CD4-positive, alpha-beta T cell treated with Interleukin-6 at 100 ng/mL for 8 hours (primary cell): Measurements from ENCODE around the gene KDM2A.
"Not testable (repeated sequence)": the region's sequence is repeated elsewhere in the genome, so short reads cannot be mapped to it uniquely, and the experiment has no call there.

Source experiments
- DNase-seq: peaks from one replicate; pipeline ENCODE4 v3.0.0-alpha.2; 2020; ENCODE audit warnings: mixed read lengths, low spot score

The KDM2A gene

GRCh38 chr11:67168911-67169310, 49.8 kb downstream of the KDM2A start:
- not testable (repeated sequence) for DNase-seq

- no peak for DNase-seq
Measured at GRCh38 chr11:67174311-67174710, 55.2 kb downstream of the KDM2A start.

DNA sequence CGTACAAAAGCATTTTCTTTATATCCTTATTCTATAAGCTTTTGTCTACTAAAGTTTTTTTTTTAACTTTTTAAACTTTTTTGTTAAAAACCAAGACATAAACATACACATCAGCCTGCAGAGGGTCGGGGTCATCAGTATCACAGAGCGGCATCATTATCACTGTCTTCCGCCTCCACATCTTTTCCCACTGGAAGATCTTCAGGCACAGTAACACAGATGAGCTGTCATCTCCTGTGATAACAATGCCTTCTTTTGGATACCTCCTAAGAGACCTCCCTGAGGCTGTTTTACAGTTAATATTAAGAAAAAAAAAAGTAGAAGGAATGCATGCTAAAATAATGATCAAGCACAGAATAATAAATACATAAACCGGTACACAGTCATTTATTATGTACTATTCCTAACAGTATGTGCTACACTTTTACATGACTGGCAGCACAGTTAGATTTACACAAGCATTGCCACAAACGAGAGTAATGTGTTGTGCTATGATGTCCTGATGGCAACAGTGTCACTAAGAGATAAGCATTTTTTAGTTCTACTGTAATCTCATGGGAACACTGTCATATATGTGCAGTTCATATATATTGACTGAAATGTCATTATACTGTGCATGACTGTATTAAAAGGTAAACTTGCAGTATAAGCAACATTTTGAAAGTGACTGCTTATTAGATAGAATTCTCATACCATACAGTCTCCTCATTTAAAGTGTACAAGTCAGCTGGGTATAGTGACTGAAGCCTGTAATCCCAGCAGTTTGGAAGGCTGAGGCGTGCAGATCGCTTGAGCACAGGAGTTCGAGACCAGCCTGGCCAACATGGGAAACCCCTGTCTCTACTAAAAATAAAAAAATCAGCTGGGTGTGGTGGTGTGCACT, 58.6 kb downstream of the KDM2A start:
- DNase-seq = no peak

DNA sequence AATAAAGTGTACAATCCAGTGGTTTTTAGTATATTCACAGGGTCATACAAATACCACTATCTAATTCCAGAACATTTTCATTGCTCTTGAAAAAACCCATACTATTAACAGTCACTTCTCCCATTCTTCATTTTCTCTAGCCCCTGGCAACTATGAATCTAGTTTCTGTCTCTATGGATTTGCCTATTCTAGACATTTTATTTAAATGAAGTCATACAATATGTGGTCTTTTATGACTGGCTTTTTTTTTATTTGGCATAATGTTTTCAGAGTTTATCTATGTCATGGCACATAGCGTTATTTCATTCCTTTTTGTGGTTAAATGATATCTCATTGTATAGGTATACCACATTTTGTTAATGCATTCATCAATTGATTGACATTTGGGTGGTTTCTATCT, 59.4 kb downstream of the KDM2A start:
- DNase-seq = no peak

DNA sequence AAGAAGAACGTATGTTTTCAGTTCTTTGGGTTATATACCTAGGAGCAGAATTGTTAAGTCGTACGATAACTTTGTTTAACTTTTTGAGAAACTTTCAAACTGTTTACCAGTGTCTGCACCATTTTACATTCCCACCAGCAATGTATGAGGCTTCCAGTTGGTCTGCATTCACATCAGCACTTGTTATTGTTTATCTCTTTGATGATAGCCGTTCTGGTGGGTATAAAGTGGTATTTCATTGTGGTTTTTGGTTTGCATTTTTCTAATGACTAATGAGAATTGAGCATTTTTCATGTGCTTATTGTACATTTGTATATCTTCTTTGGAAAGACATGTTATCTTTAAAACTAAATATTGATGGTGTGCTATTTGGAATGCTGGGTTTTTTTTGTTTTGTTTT, 59.8 kb downstream of the KDM2A start:
- DNase-seq = no peak

DNA sequence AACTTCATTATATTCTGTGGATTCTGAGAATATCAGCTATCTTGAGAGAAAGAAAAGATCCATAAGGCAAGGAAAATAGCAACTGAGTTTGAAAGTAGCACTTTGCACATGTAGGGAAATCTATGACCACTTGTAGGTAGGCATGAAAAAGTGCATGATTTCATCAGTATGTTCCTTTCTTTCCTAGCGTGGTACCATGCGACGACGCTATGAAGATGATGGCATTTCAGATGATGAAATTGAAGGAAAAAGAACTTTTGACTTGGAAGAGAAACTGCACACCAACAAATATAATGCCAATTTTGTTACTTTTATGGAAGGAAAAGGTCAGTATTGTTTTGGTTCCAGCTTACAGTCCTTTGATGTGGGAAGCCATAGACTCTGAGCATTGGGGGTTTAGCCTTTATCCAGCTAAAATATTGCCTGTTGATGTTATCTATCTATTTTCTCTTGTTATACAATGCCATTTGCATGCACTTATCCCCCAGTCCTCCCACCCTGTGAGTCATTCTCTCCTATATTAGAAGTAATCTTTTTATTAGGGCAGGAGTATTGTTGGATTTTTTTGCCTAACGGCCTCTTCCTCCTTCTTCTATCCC, 60.9 kb downstream of the KDM2A start:
- DNase-seq = no peak

- no peak for DNase-seq
Measured at GRCh38 chr11:67194096-67194495, 75.0 kb downstream of the KDM2A start.

- no peak for DNase-seq
Measured at GRCh38 chr11:67195971-67196456, 77.0 kb downstream of the KDM2A start.

DNA sequence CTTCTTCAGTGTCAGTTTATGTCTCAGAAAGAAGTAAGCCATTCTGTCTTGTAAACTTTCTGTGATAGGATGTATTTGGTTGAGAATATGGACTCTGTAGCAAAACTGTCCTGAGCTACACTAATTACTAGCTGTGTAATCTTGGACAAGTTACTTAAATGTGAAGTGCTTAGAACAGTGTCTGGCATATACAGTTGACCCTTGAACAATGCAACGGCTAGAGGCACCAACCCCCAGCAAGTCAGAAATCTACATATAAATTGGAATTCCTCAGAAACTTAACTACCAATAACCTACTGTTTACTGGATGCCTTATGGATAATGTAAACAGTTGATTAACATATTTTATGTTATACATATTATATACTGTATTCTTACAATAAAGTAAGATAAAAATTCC, 78.5 kb downstream of the KDM2A start:
- DNase-seq = no peak

DNA sequence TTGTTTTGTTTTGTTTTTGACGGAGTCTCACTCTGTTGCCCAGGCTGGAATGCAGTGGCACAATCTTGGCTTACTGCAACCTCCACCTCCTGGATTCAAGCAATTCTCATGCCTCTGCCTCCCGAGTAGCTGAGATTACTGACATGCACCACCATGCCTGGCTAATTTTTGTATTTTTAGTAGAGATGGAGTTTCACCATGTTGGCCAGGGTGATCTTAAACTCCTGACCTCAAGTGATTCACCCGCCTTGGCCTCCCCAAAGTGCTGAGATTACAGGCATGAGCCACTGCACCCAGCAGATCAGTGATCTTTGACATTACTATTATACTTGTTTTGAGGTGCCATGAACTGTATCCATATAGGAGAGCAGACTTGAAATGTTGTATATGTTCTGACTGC, 79.7 kb downstream of the KDM2A start:
- DNase-seq = not testable (repeated sequence)

- no peak for DNase-seq
Measured at GRCh38 chr11:67199751-67200150, 80.7 kb downstream of the KDM2A start.

- no peak for DNase-seq
Measured at GRCh38 chr11:67202028-67202427, 83.0 kb downstream of the KDM2A start.

GRCh38 chr11:67204822-67205221, 85.8 kb downstream of the KDM2A start:
- DNase-seq = no peak

GRCh38 chr11:67209222-67209621, 90.2 kb downstream of the KDM2A start:
- DNase-seq = not testable (repeated sequence)

- no peak for DNase-seq
Measured at GRCh38 chr11:67211656-67212436, 92.8 kb downstream of the KDM2A start.

DNA sequence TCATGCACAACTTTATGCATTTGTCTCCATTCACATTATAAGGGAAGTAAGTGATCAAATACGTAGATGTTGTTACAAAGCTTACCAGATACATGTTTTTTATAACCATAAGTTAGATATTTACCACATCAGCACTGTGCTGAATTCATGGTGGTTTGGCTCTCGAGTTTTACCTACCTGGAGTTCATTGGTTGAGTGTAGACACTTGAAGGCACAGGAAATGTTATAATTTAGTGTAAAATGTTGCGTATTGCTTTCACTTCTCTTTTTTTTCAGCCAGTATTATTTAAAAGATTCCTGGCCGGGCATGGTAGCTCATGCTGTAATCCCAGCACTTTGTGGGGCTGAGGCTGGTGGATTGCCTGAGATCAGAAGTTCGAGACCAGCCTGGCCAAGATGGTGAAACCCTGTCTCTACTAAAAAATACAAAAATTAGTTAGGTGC, 94.1 kb downstream of the KDM2A start:
- no peak for DNase-seq

DNA sequence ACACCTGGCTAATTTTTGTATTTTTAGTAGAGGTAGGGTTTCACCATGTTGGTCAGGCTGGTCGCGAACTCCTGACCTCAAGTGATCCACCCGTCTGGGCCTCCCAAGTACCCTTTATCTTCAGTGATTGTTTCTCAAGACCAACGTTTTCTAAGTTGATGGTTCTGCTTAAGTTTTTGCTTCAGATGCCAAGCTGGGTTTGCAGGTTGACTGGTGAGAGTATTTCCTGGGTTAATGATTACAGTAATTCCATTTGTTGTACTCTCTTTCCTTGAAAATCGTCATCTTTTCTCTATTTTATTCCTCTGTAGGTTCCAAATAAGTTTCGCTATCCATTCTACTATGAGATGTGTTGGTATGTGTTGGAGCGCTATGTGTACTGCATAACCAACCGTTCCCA, 108.7 kb downstream of the KDM2A start:
- no peak for DNase-seq

DNA sequence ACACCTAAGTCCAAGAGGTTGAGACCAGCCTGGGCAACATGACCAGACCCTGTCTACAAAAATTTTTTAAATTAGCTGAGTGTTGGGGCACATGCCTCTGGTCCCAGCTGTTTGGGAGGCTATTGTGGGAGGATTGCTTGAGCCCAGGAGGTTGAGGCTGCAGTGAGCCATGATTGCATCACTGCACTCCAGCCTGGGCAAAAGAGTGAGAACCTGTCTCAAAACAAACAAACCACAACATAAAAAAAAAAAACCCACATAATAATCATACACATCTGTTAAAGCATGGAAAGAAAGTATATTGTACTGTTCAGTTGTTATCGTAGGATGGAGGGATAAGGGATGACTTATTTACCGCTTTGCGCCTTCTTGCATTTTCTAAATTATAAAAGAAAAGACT, 111.3 kb downstream of the KDM2A start:
- DNase-seq = no peak

- DNase-seq = no peak
Measured at GRCh38 chr11:67230886-67231285, 111.8 kb downstream of the KDM2A start.

DNA sequence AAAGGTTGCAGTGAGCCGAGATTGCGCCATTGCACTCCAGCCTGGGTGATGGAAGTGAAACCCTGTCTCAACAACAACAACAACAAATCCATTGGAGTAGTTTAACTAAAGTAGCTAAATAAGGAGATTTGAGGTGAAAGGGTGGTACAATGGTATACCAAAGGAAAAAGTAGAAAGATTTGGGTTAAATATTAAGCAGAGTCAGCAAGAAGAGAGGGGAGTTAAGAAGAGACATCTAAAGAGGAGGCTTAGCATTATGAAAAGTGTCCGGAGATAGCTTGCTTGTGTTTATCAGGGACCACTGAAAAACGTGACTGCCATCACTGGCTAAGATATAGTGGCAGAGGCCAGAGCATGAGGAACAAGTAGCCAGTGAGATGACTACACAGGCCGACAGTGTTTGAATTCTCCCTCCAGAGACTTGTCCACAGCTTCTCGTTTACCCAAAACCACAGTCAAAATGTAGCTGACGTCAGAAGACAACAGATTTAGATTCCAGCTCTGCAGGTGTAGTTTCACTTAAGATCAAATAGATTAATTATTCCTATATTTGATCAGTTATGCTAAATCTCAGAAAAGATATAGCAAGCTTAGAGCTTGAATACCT, 114.6 kb downstream of the KDM2A start:
- DNase-seq = no peak

GRCh38 chr11:67234571-67234970, 115.5 kb downstream of the KDM2A start:
- not testable (repeated sequence) for DNase-seq

- no peak for DNase-seq
Measured at GRCh38 chr11:67237574-67237973, 118.5 kb downstream of the KDM2A start.
